GM12878 (cell line): ENCODE measurements around the gene SFXN5.

Experiments used
- ATF2 ChIP-seq: IDR thresholded peaks from 2 replicates; pipeline ENCODE4 v1.6.1; 2012; ENCODE audit warnings: low read length, inconsistent platforms
- CHD2 ChIP-seq: IDR thresholded peaks from 2 replicates; pipeline ENCODE4 v1.6.1; 2011; ENCODE audit warnings: low read depth, low read length, improper control_type of control experiment, borderline replicate concordance
- CREB1 ChIP-seq: IDR thresholded peaks from 2 replicates; pipeline ENCODE4 v1.6.1; 2012; ENCODE audit warnings: low read depth, mild to moderate bottlenecking, inconsistent platforms
- HDAC6 ChIP-seq: fragments of 200-600 bp; sonication (generic); IDR thresholded peaks from one replicate; pipeline ENCODE4 v1.8.0; 2017; ENCODE audit warnings: antibody characterized with exemption; ENCODE audit not compliant: unreplicated experiment
- MAX ChIP-seq: IDR thresholded peaks from 2 replicates; pipeline ENCODE4 v1.6.1; 2012; ENCODE audit warnings: low read depth, low read length, improper control_type of control experiment
- RCOR1 ChIP-seq: conservative IDR thresholded peaks from 2 replicates; pipeline ENCODE4 v1.6.1; 2012; ENCODE audit warnings: low read depth, low read length, improper control_type of control experiment
- RFX5 ChIP-seq: IDR thresholded peaks from 2 replicates; pipeline ENCODE4 v1.6.1; 2011; ENCODE audit warnings: low read depth, low read length, improper control_type of control experiment
- ZSCAN29 ChIP-seq: fragments of 450-650 bp; IDR thresholded peaks from 2 replicates; pipeline ENCODE4 v1.6.1; 2017; ENCODE audit warnings: mild to moderate bottlenecking, moderate library complexity
- TF ChIP-seq, protein P1 (sequence below): IDR thresholded peaks from 2 replicates; pipeline ENCODE4 v1.6.1; 2011; ENCODE audit warnings: low read depth, mild to moderate bottlenecking, low read length, moderate library complexity, borderline replicate concordance; ENCODE audit errors: extremely low read depth
- TF ChIP-seq, protein P2 (sequence below): fragments of 450-650 bp; IDR thresholded peaks from 2 replicates; pipeline ENCODE4 v1.6.1; 2018; ENCODE audit warnings: borderline replicate concordance, mild to moderate bottlenecking; ENCODE audit not compliant: partially characterized antibody
- TF ChIP-seq, protein P3 (sequence below), 3 experiments: IDR thresholded peaks in 2 of 3; conservative IDR thresholded peaks in 1 of 3; 2 replicates each; pipeline ENCODE4 v1.5.1; 2011; ENCODE audit warnings: low read depth in 3 of 3, low read length in 3 of 3, mild to moderate bottlenecking in 3 of 3, control low read depth in 2 of 3, moderate library complexity in 2 of 3, inconsistent platforms in 1 of 3, mixed read lengths in 1 of 3; ENCODE audit not compliant: control insufficient read depth in 2 of 3, insufficient read depth in 1 of 3; ENCODE audit errors: extremely low read depth in 1 of 3
- TF ChIP-seq, protein P4 (sequence below): IDR thresholded peaks from 2 replicates; pipeline ENCODE4 v1.6.1; 2011; ENCODE audit warnings: mild to moderate bottlenecking, low read depth, low read length, moderate library complexity; ENCODE audit not compliant: insufficient replicate concordance

DNA sequence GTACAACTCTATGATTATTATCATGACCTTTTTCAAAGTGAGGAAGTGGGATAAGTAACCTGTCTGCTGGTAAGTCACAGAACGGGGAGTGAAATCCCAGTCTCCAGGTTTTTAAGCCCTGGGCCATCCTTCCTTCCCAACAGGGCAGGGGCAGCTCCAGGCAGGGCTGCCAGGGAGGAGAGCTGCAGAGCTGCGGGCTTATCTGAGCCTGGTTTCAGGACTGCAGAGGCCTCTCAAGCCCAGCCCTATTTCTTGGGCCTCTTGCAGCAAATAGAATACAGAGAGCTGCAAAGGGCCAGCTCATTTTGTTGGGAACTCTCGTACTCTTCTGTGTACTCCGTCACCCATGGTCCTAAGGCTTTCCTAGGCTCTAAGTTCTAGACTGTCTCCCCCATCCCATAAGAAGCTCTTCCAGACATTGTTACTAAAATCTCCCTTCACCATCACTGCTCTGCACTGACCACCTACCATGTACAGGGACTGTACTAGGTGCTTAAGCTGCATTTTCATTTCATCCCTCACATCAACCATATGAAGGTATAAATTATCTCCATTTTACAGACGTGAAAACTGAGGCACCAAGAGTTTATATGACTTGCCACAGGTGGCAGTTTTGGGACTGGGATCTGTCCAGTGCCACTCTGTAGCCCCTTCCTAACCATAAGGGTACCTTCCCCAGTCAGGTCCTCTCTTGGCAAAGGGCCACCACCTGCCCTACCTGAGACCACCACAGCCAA, 38.1 kb upstream of the SFXN5 start:
- TF ChIP-seq HDAC6 (no peak), CHD2 (no peak), MAX (no peak), ATF2 (no peak), ZSCAN29 (no peak), RFX5 (no peak), CREB1 (no peak), RCOR1 (no peak)
- TF ChIP-seq, protein P1, sequence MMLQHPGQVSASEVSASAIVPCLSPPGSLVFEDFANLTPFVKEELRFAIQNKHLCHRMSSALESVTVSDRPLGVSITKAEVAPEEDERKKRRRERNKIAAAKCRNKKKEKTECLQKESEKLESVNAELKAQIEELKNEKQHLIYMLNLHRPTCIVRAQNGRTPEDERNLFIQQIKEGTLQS: no peak
- TF ChIP-seq, protein P2, sequence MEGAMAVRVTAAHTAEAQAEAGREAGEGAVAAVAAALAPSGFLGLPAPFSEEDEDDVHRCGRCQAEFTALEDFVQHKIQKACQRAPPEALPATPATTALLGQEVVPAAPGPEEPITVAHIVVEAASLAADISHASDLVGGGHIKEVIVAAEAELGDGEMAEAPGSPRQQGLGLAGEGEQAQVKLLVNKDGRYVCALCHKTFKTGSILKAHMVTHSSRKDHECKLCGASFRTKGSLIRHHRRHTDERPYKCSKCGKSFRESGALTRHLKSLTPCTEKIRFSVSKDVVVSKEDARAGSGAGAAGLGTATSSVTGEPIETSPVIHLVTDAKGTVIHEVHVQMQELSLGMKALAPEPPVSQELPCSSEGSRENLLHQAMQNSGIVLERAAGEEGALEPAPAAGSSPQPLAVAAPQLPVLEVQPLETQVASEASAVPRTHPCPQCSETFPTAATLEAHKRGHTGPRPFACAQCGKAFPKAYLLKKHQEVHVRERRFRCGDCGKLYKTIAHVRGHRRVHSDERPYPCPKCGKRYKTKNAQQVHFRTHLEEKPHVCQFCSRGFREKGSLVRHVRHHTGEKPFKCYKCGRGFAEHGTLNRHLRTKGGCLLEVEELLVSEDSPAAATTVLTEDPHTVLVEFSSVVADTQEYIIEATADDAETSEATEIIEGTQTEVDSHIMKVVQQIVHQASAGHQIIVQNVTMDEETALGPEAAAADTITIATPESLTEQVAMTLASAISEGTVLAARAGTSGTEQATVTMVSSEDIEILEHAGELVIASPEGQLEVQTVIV: no peak
- TF ChIP-seq, protein P3, sequence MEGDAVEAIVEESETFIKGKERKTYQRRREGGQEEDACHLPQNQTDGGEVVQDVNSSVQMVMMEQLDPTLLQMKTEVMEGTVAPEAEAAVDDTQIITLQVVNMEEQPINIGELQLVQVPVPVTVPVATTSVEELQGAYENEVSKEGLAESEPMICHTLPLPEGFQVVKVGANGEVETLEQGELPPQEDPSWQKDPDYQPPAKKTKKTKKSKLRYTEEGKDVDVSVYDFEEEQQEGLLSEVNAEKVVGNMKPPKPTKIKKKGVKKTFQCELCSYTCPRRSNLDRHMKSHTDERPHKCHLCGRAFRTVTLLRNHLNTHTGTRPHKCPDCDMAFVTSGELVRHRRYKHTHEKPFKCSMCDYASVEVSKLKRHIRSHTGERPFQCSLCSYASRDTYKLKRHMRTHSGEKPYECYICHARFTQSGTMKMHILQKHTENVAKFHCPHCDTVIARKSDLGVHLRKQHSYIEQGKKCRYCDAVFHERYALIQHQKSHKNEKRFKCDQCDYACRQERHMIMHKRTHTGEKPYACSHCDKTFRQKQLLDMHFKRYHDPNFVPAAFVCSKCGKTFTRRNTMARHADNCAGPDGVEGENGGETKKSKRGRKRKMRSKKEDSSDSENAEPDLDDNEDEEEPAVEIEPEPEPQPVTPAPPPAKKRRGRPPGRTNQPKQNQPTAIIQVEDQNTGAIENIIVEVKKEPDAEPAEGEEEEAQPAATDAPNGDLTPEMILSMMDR (IDR thresholded peaks at IDR 0.05 in 2 of 3, conservative IDR thresholded peaks at IDR 0.05 in 1 of 3; ENCODE audit: control insufficient read depth in 2 of 3, extremely low read depth in 1 of 3, insufficient read depth in 1 of 3, low read depth in 3 of 3, low read length in 3 of 3): no peak
- TF ChIP-seq, protein P4, sequence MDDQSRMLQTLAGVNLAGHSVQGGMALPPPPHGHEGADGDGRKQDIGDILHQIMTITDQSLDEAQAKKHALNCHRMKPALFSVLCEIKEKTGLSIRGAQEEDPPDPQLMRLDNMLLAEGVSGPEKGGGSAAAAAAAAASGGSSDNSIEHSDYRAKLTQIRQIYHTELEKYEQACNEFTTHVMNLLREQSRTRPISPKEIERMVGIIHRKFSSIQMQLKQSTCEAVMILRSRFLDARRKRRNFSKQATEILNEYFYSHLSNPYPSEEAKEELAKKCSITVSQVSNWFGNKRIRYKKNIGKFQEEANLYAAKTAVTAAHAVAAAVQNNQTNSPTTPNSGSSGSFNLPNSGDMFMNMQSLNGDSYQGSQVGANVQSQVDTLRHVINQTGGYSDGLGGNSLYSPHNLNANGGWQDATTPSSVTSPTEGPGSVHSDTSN: no peak
